ENCODE measurements around the gene COL6A3.

COL6A3 gene

GRCh38 chr2:237433920-237434676, 20.1 kb upstream of the COL6A3 start:
- no peak overlapping the region for H3K4me3 ChIP-seq (ENCODE audit: low read length)
- no peak for DNase-seq (ENCODE audit: low read depth)
- TF ChIP-seq CTCF (IDR thresholded peaks at IDR 0.05; ENCODE audit: insufficient read depth, low read depth, low read length, missing control alignments) = no peak

- DNase-seq (ENCODE audit: low read depth) = peak; percentile 93
- TF ChIP-seq CTCF (IDR thresholded peaks at IDR 0.05; ENCODE audit: insufficient read depth, low read depth, low read length, missing control alignments) = no peak
- no peak overlapping the region for H3K4me3 ChIP-seq (ENCODE audit: low read length)
These were observed 18.6 kb upstream of the COL6A3 start for GRCh38 chr2:237432484-237433092.

- no peak for TF ChIP-seq CTCF (IDR thresholded peaks at IDR 0.05; ENCODE audit: insufficient read depth, low read depth, low read length, missing control alignments)
- DNase-seq (ENCODE audit: low read depth) = peak; percentile 18
- no peak overlapping the region for H3K4me3 ChIP-seq (ENCODE audit: low read length)
These were observed 17.9 kb upstream of the COL6A3 start for GRCh38 chr2:237431837-237432236.

- no peak for TF ChIP-seq CTCF (IDR thresholded peaks at IDR 0.05; ENCODE audit: insufficient read depth, low read depth, low read length, missing control alignments)
- DNase-seq (ENCODE audit: low read depth) = peak; percentile 73
- H3K4me3 ChIP-seq (ENCODE audit: low read length) = no peak overlapping the region
These were observed 17.4 kb upstream of the COL6A3 start for GRCh38 chr2:237431372-237431771.

GRCh38 chr2:237430861-237431260, 16.9 kb upstream of the COL6A3 start:
- H3K4me3 ChIP-seq (ENCODE audit: low read length) = no peak overlapping the region
- no peak for TF ChIP-seq CTCF (IDR thresholded peaks at IDR 0.05; ENCODE audit: insufficient read depth, low read depth, low read length, missing control alignments)
- DNase-seq (ENCODE audit: low read depth) = no peak

GRCh38 chr2:237429753-237430152, 15.8 kb upstream of the COL6A3 start:
- no peak for TF ChIP-seq CTCF (IDR thresholded peaks at IDR 0.05; ENCODE audit: insufficient read depth, low read depth, low read length, missing control alignments)
- DNase-seq (ENCODE audit: low read depth) = no peak
- H3K4me3 ChIP-seq (ENCODE audit: low read length) = no peak overlapping the region
